KMS-11 (cell line): ENCODE results near the gene SEMA3G.

Source experiments
- H2AFZ ChIP-seq: fragments of 200-600 bp; sonication (generic); 2 replicates; pipeline ENCODE4 v1.6.1; 2016; ENCODE audit warnings: antibody characterized with exemption, mixed run types, low read depth
- H3K27ac ChIP-seq: fragments of 200-600 bp; sonication (generic); 2 replicates; pipeline ENCODE4 v1.6.1; 2016; ENCODE audit warnings: mild to moderate bottlenecking, mixed run types
- H3K27me3 ChIP-seq: fragments of 200-600 bp; sonication (generic); 2 replicates; pipeline ENCODE4 v1.6.1; 2017; ENCODE audit warnings: mild to moderate bottlenecking, low read depth, mixed run types, moderate library complexity; ENCODE audit not compliant: insufficient read depth
- H3K36me3 ChIP-seq: fragments of 200-600 bp; sonication (generic); 2 replicates; pipeline ENCODE4 v1.6.1; 2017; ENCODE audit warnings: mild to moderate bottlenecking, mixed run types; ENCODE audit not compliant: insufficient read depth
- H3K4me1 ChIP-seq: fragments of 200-600 bp; sonication (generic); 2 replicates; pipeline ENCODE4 v1.6.1; 2016; ENCODE audit warnings: mild to moderate bottlenecking, low read depth, mixed run types; ENCODE audit not compliant: poor library complexity, severe bottlenecking
- H3K4me2 ChIP-seq: fragments of 200-600 bp; sonication (generic); 2 replicates; pipeline ENCODE4 v1.7.0; 2016; ENCODE audit warnings: mild to moderate bottlenecking, mixed run types
- H3K4me3 ChIP-seq: fragments of 200-600 bp; sonication (generic); IDR thresholded peaks from 2 replicates; pipeline ENCODE4 v1.6.1; 2017; ENCODE audit warnings: low read depth, low read length, mixed read lengths; ENCODE audit not compliant: insufficient read depth
- H3K79me2 ChIP-seq: fragments of 200-600 bp; sonication (generic); 2 replicates; pipeline ENCODE4 v1.6.1; 2016; ENCODE audit warnings: low read depth, mixed run types; ENCODE audit not compliant: insufficient read depth
- H3K9ac ChIP-seq: fragments of 200-600 bp; sonication (generic); 2 replicates; pipeline ENCODE4 v1.6.1; 2016; ENCODE audit warnings: mild to moderate bottlenecking, mixed run types
- H4K20me1 ChIP-seq: fragments of 200-600 bp; sonication (generic); 2 replicates; pipeline ENCODE4 v1.6.1; 2016; ENCODE audit warnings: mild to moderate bottlenecking, mixed run types; ENCODE audit not compliant: insufficient read depth
- TF ChIP-seq, protein P1 (sequence below): fragments of 200-600 bp; sonication (generic); conservative IDR thresholded peaks from 2 replicates; pipeline ENCODE4 v1.6.1; 2017; ENCODE audit warnings: low read depth, mild to moderate bottlenecking, antibody characterized with exemption, low read length, moderate library complexity, mixed read lengths

The SEMA3G gene

DNA sequence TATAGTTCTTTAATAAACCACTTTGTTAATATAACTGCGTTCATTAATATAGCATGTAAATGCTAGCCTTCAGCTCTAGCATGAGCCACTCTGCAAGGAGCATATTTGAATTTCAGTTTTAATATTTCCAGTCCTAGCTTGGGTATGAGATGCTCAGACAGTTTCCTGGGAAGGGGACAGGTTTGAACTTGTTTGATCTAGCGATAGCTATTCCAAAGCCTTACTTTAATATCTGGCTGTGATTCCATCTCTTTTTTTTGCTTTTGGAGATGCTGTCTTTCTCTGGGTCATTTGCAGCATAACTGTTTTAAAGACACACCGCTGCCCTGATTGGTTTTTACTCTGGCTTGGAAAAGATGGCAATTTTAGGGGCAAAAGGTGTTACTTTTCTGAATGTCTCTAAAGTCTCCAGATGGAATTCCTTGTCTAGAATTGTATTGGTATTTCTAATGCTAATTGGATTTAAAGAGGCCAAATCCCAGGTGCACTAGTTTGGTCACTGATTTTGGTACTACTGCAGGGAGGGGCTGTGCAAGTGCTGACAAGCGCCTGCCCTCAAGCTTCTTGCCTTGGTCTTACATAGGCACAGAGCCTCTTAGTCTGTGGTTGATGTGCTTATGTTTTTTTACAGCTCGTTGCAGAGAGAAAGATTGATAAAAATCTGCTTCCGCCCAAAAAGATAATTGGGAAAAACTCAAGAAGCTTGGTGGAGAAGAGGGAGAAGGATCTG lies 13.3 kb upstream of the SEMA3G start:
- Histone ChIP-seq H4K20me1 (no peaks in the 10 kb centered on the region), H3K79me2 (peaks cover 12% of the 10 kb centered on the region; the same call in 1 of the 2 replicates), H3K9ac (no peak overlapping the region), H3K4me2 (no peak overlapping the region), H2AFZ (no peak overlapping the region), H3K27me3 (no peaks in the 10 kb centered on the region), H3K4me1 (peaks cover 8% of the 10 kb centered on the region), H3K27ac (no peak overlapping the region), H3K36me3 (no peaks in the 10 kb centered on the region), H3K4me3 (no peak overlapping the region)
- TF ChIP-seq, protein P1, sequence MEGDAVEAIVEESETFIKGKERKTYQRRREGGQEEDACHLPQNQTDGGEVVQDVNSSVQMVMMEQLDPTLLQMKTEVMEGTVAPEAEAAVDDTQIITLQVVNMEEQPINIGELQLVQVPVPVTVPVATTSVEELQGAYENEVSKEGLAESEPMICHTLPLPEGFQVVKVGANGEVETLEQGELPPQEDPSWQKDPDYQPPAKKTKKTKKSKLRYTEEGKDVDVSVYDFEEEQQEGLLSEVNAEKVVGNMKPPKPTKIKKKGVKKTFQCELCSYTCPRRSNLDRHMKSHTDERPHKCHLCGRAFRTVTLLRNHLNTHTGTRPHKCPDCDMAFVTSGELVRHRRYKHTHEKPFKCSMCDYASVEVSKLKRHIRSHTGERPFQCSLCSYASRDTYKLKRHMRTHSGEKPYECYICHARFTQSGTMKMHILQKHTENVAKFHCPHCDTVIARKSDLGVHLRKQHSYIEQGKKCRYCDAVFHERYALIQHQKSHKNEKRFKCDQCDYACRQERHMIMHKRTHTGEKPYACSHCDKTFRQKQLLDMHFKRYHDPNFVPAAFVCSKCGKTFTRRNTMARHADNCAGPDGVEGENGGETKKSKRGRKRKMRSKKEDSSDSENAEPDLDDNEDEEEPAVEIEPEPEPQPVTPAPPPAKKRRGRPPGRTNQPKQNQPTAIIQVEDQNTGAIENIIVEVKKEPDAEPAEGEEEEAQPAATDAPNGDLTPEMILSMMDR: no peak

DNA sequence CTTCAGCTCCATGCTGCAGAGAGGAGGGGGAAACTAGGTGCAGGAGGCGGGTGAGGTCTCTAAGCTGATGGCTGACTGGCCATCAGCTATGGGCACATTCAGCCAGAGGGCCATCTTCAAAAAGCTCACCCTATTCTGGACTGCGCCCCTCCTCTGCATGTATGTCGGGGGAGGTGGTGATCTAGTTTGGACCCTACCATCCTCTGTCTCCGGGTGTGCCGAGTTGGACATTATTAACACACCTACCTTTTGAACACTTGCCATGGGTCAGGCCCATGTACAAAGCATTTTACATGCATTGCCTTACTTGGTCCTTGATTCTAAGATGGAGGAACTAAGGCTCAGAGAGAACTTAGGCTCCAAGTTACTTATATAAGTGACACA lies 11.9 kb upstream of the SEMA3G start:
- peaks cover 8% of the 10 kb centered on the region for H3K4me1 ChIP-seq
- H3K27ac ChIP-seq: no peak overlapping the region
- H3K27me3 ChIP-seq: no peaks in the 10 kb centered on the region
- no peak overlapping the region for H2AFZ ChIP-seq
- H3K9ac ChIP-seq: no peak overlapping the region
- no peak overlapping the region for H3K4me3 ChIP-seq
- no peaks in the 10 kb centered on the region for H4K20me1 ChIP-seq
- H3K36me3 ChIP-seq: no peaks in the 10 kb centered on the region
- peaks cover 12% of the 10 kb centered on the region; the same call in 1 of the 2 replicates for H3K79me2 ChIP-seq
- TF ChIP-seq, protein P1: no peak
- peak overlapping the region; percentile 66; the same call in 1 of the 2 replicates for H3K4me2 ChIP-seq

DNA sequence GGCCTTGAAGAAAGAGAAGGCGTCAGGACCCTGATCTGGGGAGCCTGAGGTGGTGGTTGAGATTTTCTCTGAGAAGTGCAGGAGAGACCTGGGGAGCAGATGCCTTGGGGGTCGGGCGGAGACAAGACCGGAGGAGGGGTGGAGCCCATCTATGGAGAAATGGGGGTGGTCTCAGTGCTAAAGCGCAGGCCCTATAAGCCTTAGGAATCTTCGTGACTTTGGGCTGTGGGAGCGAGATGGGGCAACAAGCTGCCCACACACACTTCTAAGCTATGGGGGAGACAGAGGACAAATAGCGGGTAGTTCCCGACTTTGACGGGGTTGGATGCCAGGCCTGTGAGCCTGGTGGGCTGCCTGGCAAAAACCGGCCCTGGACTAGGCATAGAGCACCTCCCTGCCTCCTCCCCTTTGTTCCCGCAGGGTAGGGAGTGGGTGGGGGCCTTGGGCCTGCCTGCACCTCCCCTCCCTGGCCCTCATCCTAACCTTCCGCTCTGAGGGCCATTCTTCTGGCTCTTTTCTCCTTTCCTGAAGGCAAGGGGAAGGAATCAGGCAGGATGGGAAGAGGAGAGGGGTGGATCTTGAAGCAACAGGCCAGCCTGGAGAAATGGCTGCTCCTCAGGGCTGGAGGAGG lies 11.4 kb upstream of the SEMA3G start:
- Histone ChIP-seq H2AFZ (no peak overlapping the region; the same call in 1 of the 2 replicates), H3K36me3 (no peaks in the 10 kb centered on the region), H3K79me2 (peaks cover 12% of the 10 kb centered on the region; the same call in 1 of the 2 replicates), H3K4me1 (peaks cover 8% of the 10 kb centered on the region), H3K27me3 (no peaks in the 10 kb centered on the region), H3K27ac (no peak overlapping the region), H3K4me3 (no peak overlapping the region), H3K4me2 (peak overlapping the region; percentile 66; the same call in 1 of the 2 replicates), H3K9ac (peak overlapping the region; percentile 83; the same call in 1 of the 2 replicates), H4K20me1 (no peaks in the 10 kb centered on the region)
- TF ChIP-seq, protein P1: no peak

DNA sequence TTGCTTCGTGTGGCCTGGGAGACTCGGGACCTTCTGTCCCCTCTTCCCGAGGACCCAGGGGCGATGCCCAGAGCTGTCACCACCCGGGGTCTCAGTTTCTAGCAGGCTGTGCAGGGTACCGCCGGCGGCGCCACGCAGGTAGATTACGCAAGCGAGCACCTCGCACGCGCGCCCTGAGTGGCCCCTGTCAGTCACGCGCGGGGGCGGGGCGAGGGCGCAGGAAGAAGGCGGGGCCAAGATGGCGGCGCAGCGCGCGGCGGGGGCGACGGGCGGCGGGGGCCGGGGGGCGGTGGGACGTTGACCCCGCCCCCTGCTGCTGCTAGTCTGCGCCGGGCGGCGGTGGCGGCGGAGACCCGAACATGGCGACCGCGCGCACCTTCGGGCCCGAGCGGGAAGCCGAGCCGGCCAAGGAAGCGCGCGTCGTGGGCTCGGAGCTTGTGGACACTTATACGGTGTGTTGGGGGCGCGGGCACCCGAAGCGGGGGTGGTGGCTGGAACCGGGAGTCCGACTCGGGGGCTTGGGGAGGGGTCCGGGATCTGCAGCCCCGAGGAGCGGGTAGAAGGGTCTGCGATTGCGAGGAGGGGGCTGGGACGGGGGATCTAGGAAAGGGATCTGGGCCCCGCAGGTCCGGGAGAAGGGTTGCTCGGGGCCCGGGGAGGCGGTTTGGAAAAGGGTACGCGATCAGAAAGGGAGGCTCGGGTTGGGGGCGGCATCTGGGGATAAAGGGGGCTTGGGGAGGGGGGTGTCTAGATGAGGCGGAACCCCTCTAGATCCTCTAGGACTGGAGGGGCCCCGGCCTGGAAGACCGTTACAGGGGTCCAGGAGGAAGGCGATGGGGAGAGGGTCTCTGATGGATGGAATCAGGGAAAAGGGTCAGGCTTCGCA lies 10.6 kb upstream of the SEMA3G start, which contains the start of gene NISCH:
Gene NISCH, plus strand, starts transcription at position 322 of the 886 bp plus-strand sequence. Its CDS starts 38 bp downstream, at position 360.
- Histone ChIP-seq H3K27ac (peak within 1 kb of the TSS; percentile 36; the same call in 1 of the 2 replicates), H4K20me1 (no peaks in the 10 kb centered on the region), H3K9ac (peak within 1 kb of the TSS; percentile 83), H3K36me3 (no peaks in the 10 kb centered on the region), H3K4me2 (peak within 1 kb of the TSS; percentile 71), H3K27me3 (no peaks in the 10 kb centered on the region), H3K79me2 (peaks cover 12% of the 10 kb centered on the region; the same call in 1 of the 2 replicates), H2AFZ (peak within 1 kb of the TSS; percentile 90), H3K4me1 (peaks cover 8% of the 10 kb centered on the region), H3K4me3 (no peak within 1 kb of the TSS)
- TF ChIP-seq, protein P1: no peak
